Thyroid gland (tissue), 4 donors: ENCODE data around the gene VKORC1. TPM values are rescaled to one million over a fixed set of nuclear protein-coding genes. Genes with fewer than 3 reads are reported as not detected.

Source experiments
- DNase-seq, 2 donors: peaks; one replicate each; pipeline ENCODE4 v3.0.0-alpha.2; 2019
- H3K27ac ChIP-seq, 3 donors: fragments of 200-600 bp; sonication (generic); 1 replicate in 2 of 3; 2 replicates in 1 of 3; pipeline ENCODE4 v1.5.1; 2016 to 2019; ENCODE audit warnings: mild to moderate bottlenecking in 1 of 3, moderate library complexity in 1 of 3
- H3K27me3 ChIP-seq: fragments of 200-600 bp; sonication (generic); one replicate; pipeline ENCODE4 v1.5.1; 2019
- H3K36me3 ChIP-seq, 2 donors: fragments of 200-600 bp; sonication (generic); one replicate each; pipeline ENCODE4 v1.5.1; 2016 to 2019
- H3K4me1 ChIP-seq, 2 donors: fragments of 200-600 bp; sonication (generic); one replicate each; pipeline ENCODE4 v1.5.1; 2017 to 2019
- H3K4me3 ChIP-seq, 3 donors: fragments of 200-600 bp; sonication (generic); replicated peaks in 1 of 3; 1 replicate in 2 of 3; 2 replicates in 1 of 3; pipeline ENCODE4 v1.5.1; 2016; ENCODE audit warnings: mild to moderate bottlenecking in 1 of 3
- H3K9me3 ChIP-seq: fragments of 200-600 bp; sonication (generic); one replicate; pipeline ENCODE4 v1.5.1; 2017
- CTCF ChIP-seq, 6 experiments: fragments of 200-600 bp in 3 of 6; fragments of 450-650 bp in 3 of 6; sonication (generic) in 3 of 6; IDR thresholded peaks; one replicate each; pipeline ENCODE4 v1.5.1; 2016 to 2019; ENCODE audit warnings: antibody characterized with exemption in 6 of 6, mild to moderate bottlenecking in 2 of 6, inconsistent platforms in 1 of 6, moderate library complexity in 1 of 6
- POLR2A ChIP-seq, 2 donors: fragments of 450-650 bp; IDR thresholded peaks; one replicate each; pipeline ENCODE4 v1.6.1; 2017; ENCODE audit warnings: antibody characterized with exemption in 2 of 2, mild to moderate bottlenecking in 2 of 2, moderate library complexity in 1 of 2
- WGBS, 2 donors: methylation state at CpG; one replicate each; pipeline ENCODE4 v1.1.5; 2017; 5-methylcytosine and 5-hydroxymethylcytosine counted together
- intact Hi-C: fragments of 100-400 bp; cut with DNase I; formaldehyde crosslinking; loops from one replicate; pipeline ENCODE4 v1.15.1; 2023
- total RNA-seq, 4 donors: library from RNA; depleted of rRNA; stranded (reverse); fragments of >200 nt; gene quantifications; one replicate each; pipeline ENCODE4 v1.2.3, GENCODE V29; 2016

The VKORC1 gene
- total RNA-seq: 100 to 1,000 TPM in 2 of 4 donors, 10 to 100 TPM in 2; 58.7 to 145 (median 104) TPM

- Histone ChIP-seq H3K27me3 (no peaks in the 10 kb centered on the region), H3K9me3 (no peaks in the 10 kb centered on the region), H3K36me3 (peaks cover 4 to 6% of the 10 kb centered on the region in 2 donors), H3K4me1 (peaks cover 9% of the 10 kb centered on the region in 2 donors), H3K4me3 (peak within 1 kb of the TSS; percentile 47 to 65 (median 58)), H3K27ac (peak within 1 kb of the TSS; percentile 51 to 81 (median 75))
- WGBS, 2 donors: 0% methylated on average over 19 to 42 of the region's 69 CpGs
- intact Hi-C loops: loop anchor here (10.0 kb wide), 1 partner anchor 80 kb away; no protein-coding TSS in a partner anchor
- DNase-seq: peak; percentile 96 to 97
- TF ChIP-seq POLR2A (IDR thresholded peaks at IDR 0.05): peak in 1 of 2 donors; percentile 80
- no peak for TF ChIP-seq CTCF (IDR thresholded peaks at IDR 0.05)
These were observed at the start of gene VKORC1 for GRCh38 chr16:31094424-31095120. TSS of gene VKORC1 (minus strand) at chr16:31094797. CDS start at chr16:31094729, 68 bp downstream.

GRCh38 chr16:31143694-31144148 lies 49.1 kb upstream of the VKORC1 start:
- Histone ChIP-seq H3K27ac (no peak overlapping the region), H3K9me3 (no peaks in the 10 kb centered on the region), H3K36me3 (no peaks in the 10 kb centered on the region), H3K4me1 (peaks cover 11 to 32% of the 10 kb centered on the region in 2 donors), H3K4me3 (no peak overlapping the region), H3K27me3 (no peaks in the 10 kb centered on the region)
- no peak for DNase-seq
- TF ChIP-seq CTCF (IDR thresholded peaks at IDR 0.05): no peak
- TF ChIP-seq POLR2A (IDR thresholded peaks at IDR 0.05): no peak
- WGBS, 2 donors: 91 to 94% methylated on average over 8 of the region's 8 CpGs
- intact Hi-C loops: loop anchor here (10.0 kb wide), 1 partner anchor 159 kb away; the partner anchor contains the start of gene HSD3B7

DNA sequence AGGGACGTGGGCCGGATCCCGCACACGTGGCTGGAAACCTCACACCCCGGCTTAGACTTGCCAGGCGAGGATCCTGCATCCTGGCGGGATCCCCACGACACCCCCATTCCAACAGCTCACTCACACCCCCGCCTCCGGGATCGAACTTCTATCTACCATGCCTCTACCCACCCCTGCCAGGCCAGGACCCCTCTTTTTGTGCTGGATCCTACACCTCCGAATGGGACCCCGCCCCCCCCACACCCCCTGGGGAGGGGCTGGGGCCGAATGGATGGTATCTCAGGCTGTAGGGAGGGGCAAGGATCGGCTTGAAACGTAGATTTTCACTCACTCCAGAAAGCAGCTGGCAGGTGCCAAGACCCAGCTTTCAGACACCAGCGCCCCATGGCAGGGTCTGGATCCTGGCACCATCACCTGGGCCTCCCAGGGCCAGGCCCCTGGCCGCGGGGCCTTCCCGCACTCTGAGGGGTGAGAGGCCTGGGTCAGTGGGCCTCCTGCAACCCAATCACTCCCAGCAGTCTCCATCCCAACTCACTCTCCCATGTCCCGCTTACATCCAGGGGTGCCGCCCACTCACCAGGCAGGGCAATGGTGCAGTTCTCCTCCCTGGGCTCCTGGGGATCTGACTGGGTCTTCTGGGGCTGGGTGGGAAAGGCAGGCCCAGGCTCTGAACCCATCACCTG lies 48.6 kb upstream of the VKORC1 start:
- H3K27ac ChIP-seq: peak overlapping the region in 1 of 3 donors; percentile 57
- no peak for DNase-seq
- no peak for TF ChIP-seq CTCF (IDR thresholded peaks at IDR 0.05)
- TF ChIP-seq POLR2A (IDR thresholded peaks at IDR 0.05): no peak
- intact Hi-C loops: loop anchor here (10.0 kb wide), 1 partner anchor 158 kb away; the partner anchor contains the start of gene HSD3B7
- no peaks in the 10 kb centered on the region for H3K27me3 ChIP-seq
- no peaks in the 10 kb centered on the region for H3K9me3 ChIP-seq
- H3K4me3 ChIP-seq: peak overlapping the region in 1 of 3 donors; percentile 43
- H3K36me3 ChIP-seq: no peaks in the 10 kb centered on the region
- peaks cover 17 to 33% of the 10 kb centered on the region in 2 donors for H3K4me1 ChIP-seq
- 68 to 95% methylated on average over 7 to 17 of the region's 22 CpGs for WGBS, 2 donors

DNA sequence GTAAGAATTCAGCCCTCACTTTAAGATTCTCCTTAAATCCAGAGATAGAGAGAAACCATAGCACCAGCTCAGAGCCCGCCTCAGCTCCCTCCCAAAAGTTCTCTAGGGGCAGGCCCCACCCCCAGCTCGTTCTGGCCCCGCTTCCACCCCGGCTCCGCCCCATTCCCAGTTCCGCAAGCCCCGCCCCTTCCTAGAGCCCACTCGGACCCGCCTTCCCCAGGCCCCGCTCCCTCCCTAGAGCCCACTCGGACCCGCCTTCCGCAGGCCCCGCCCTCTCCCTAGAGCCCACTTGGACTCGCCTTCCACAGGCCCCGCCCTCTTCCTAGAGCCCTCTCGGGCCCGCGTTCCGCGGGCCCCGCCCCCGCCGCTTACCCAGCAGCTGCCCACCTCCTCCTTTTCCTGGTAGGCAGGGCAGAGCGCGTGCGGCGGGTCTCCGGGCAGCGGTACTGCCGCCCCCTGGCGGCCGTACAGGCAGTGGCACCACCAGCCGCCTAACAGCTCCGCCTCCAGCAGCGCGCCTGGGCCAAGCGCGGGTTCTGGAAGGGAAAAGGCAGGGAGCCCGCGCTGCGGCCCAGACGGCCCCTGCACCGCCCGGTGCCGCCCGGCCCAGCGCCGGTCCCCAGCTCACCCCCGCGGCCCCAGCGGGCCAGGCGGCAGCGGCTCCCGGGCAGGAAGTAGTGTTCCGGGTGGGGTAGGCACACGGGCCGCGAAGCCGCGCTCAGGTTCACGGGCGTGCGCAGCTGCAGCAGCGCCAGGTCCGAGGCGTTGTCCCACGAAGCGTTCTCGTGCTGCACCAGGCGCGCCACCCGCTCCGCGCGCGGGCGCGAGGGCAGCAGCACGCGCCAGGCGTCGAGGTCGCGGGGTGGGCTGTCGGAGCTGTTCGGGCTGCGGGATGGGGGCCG lies 47.8 kb upstream of the VKORC1 start:
- no peaks in the 10 kb centered on the region for H3K36me3 ChIP-seq
- no peaks in the 10 kb centered on the region for H3K27me3 ChIP-seq
- peak; percentile 99 for DNase-seq
- 0 to 2% methylated on average over 23 to 42 of the region's 89 CpGs for WGBS, 2 donors
- H3K27ac ChIP-seq: peak overlapping the region; percentile 79 to 87 (median 86)
- TF ChIP-seq CTCF (IDR thresholded peaks at IDR 0.05) (peak; percentile 75 to 99 (median 95)), POLR2A (IDR thresholded peaks at IDR 0.05) (peak in 1 of 2 donors; percentile 53)
- intact Hi-C loops: loop anchor here (10.0 kb wide), 1 partner anchor 158 kb away; the partner anchor contains the start of gene HSD3B7
- H3K4me3 ChIP-seq: peak overlapping the region in 1 of 3 donors; percentile 43
- peaks cover 21 to 36% of the 10 kb centered on the region in 2 donors for H3K4me1 ChIP-seq
- H3K9me3 ChIP-seq: no peaks in the 10 kb centered on the region
